ENCODE results near the gene TPPP.
A peak's percentile ranks its signal among the peaks of the same experiment; 100 is the strongest.
"Not testable (repeated sequence)": the region's sequence is repeated elsewhere in the genome, so short reads cannot be mapped to it uniquely, and the experiment has no call there.

TPPP gene

GRCh38 chr5:679166-679895 lies 13.8 kb downstream of the TPPP start:
- DNase-seq: peak in 3 of 10 donors; percentile 9 to 72 (median 31)
- intact Hi-C loops (cut with DNase I): not testable (repeated sequence)

DNA sequence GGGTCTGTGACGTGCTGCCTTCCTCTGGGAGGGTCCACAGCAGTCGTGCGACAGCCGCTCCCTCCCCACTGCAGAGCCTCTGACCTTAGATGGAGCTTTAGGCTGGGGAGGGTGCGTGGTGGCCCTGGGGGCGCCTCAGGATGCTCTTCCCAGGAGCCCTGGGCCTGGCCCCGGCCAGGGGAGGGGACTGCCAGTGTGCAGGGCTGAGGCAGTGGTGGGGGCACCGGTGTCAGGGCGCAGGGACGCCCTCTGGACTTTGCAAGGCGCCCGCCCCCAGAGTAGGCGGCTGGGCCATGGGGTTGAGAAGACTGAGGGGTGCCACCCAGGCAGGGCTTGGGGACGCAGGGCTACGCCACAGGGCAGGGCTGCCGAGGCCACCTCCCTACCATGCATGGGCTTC lies 14.6 kb downstream of the TPPP start:
- intact Hi-C loops (cut with DNase I): not testable (repeated sequence)
- DNase-seq: peak in 4 of 10 donors; percentile 21 to 80 (median 61)

DNA sequence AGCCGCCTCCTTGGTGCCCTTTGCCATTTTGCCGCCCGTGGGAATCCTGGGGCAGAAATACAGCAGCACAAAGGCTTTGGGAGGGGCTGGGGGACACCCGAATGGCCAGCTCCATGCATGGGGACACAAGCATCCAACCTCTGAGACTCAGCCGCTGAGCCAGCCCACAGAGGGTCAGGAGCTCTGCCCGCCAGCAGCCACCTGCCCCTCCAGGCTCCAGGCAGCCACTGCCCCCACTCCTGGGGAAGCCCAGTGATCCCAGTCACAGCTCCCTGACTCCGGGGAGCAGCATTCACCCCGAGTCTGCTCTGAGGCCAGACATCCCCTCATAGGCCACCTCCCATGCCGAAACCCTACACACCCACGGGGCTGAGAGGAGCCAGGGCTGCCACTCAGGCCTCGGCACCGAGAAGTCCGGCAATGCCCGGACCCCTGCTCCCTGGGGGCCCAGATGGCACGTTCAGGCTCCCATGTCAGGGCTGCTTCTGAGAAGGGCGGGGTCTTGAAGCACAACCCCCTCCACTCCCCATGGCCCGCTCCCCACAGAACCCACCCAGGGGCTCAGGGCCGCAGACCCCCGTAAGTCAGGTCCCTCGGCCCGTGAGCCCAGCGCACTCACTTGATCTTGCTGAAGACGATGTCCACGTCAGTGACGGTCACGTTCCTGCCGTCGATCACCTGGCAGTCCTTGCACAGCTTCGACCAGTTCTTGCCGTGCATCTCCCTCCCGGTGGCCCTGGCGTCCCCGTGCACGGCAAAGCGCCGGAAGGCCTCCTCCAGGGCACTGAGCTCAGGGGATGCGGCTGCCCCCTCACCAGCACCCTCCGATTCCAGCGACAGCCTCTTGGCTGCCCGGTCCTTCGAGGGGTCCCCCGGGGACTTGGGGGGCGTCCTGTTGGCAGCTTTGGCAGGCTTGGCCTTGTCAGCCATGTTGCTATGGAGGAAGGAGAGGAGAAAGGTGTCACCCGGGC lies 15.7 kb downstream of the TPPP start:
- DNase-seq: peak in 5 of 10 donors; percentile 1 to 84 (median 69)
- intact Hi-C loops (cut with DNase I): no loop called here

DNA sequence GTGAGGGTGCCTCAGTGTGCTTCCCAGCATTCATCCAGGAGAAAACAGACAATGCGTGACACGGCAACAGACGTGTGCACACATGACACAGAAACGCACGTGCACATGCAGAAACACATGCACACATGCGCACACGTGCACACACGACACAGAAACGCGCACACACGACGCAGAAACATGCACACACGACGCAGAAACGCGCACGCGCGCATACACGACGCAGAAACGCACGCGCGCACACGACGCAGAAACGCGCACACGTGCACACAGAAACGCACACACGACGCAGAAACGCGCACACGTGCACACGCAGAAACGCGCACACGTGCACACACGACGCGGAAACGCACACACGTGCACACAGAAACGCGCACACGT lies 16.5 kb downstream of the TPPP start:
- intact Hi-C loops (cut with DNase I): no loop called here

DNA sequence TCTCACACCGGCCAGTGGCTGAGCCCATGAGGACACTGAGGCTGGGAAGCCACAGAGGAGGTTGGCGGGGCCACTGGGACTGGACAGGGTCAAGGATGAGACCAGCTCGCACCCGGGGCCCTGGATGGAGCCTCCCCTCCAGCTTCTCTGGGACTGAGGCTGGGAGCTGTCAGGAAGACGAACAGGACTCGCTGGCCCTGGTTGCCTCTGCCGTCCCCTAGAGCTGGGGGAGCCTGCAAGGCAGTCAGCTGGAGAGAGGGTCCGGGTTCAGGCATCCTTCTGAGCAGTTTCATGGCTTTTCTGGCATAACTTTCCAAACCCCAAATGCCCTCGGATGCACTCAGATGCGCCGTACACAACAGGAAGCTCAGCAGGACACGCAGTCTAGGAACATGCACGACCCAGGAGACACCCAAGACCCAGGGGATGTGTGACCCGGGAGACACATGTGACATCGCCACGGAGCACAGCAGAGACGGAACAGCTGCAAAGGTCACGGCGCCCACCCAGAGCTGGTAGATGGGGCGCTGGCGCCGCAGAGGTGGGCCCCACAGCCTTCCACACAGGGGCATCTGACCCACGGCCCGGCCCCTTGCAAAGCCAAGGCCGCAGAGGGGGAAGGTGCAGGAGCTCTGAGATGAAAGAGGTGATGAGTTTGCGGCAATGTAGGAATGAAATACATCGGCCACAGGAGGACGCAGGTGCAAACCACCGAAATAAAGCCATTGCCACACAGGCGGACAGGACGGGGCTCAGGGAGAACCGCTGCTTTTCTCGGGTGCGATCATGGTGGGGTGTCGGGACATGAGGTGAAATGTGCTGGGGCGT lies 17.1 kb downstream of the TPPP start:
- DNase-seq: peak in 9 of 10 donors; percentile 2 to 82 (median 26)
- intact Hi-C loops (cut with DNase I): no loop called here

More for the DNA sequence above, 16.5 kb downstream of the TPPP start:
- DNase-seq: peak in 1 of 10 donors; percentile 10

GRCh38 chr5:675111-675870 lies 17.9 kb downstream of the TPPP start:
- peak in 7 of 10 donors; percentile 1 to 77 (median 18) for DNase-seq
- intact Hi-C loops (cut with DNase I): no loop called here

GRCh38 chr5:674630-675011 lies 18.5 kb downstream of the TPPP start:
- peak in 7 of 10 donors; percentile 30 to 94 (median 64) for DNase-seq
- intact Hi-C loops (cut with DNase I): no loop called here

- DNase-seq: peak in 7 of 10 donors; percentile 18 to 90 (median 43)
- intact Hi-C loops (cut with DNase I): no loop called here
Observed at GRCh38 chr5:673831-674629, 19.1 kb downstream of the TPPP start.

DNA sequence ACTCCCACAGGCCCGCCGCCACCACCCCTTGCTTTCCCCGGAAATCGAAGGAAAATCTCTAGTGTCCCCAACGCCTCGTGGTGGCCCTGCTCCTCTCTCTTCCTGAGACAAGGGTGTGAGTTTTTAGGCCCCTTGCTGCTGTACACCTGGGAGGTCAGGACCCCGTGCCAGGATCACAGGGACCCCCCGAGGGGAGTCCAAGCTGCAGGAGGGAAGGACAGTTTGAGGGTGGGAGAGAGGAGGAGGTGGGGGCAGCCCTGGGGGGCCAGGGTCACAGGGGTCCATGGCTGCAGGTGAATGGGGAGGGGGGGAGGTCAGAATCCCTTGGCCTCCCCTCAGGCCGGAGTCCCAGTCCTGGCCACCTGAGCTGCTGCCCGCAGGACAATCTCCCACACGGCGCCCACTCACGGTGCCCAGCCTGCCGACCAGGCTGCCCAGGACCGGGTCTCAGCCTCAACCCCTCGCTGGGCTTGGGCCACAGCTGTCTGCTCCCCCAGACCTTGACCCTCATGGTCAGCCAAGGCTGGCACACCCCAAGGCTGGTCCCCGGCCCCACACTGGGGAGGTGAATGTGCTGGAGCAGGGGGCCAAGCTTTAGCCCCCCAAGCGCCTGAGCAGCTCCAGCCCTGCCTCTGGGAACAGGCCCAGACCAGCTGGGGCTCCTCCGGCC lies 19.9 kb downstream of the TPPP start:
- peak in 4 of 10 donors; percentile 28 to 81 (median 74) for DNase-seq
- intact Hi-C loops (cut with DNase I): no loop called here

DNA sequence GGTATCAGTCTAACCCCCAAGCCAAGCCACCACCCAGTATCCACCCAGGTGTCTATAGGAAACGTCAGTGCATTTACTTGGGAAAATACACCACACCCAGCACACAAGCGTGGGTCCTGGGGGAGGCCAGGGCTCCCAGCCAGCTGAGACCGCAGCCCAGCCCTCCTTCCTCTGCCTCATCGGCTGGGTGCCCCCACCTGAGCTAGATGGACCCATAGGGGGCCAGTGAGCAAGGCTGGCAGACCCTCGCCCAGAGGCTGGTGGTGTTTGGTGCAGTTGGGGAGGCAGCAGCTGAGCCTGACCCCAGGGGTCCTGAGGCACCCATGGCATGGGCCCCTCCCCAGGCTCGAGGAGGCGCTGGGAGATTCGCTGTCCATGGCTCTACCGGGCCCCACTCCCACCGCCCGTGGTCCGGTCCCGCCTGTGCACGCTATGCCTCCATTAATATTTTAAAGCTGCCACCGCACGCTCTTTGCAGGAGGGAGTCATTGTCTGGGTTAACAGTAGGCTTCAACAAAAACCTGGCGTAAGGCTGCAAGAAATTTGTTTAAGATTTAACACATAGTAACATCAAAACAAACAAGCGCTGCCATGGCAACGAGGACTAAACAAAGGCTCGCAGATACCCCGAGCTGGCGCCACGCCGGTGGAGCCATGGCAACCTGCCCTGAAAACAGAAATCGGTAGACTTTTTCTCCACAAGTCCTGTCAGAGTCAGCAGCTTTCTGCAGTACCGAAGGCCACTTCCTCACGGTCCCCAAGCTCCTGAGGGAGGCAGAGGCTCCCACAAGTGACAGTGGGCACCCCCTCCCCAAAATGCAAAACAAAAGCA lies 20.6 kb downstream of the TPPP start:
- intact Hi-C loops (cut with DNase I): no loop called here
- DNase-seq: peak in 9 of 10 donors; percentile 64 to 95 (median 77)

DNA sequence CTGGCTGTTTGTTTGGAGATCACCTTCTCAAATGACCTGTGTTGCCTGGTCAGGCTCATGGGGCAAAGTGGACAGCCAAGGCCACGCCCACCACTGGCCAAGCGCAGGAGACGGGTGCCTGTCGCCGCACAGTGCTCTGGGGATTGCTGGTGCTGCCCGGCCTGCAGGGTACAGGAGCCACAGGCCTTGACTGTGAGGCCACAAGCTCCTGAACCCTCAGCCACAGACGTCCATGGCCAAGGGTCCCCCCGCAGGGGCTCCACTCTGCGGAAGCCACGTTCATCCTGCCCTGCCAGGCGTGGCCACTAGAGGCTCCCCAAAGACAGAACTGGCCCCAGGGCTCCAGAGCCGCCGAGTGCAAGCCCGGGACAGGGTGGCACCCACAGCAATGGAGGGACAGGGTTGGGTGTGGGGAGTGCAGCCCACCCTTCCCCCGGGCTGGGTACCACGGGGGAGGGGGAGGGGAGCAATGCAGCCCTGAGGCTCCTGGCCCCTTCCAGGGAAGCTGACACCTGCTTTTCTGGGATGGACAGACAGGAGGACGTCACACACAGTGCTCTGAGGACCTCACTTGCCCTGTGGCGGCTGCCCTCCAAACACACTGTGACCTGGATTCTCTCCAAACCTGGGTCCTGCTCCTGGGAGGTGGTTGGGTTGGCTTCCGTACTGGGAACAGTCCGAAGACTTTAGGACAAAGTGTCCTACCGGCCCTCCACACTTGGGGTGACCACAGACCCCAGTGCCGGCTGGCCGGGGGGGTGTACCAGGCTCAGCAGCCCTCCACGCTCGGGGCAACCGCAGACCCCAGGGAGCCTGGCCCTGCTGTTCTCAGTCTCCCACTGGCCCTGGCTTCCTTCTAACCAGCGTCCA lies 21.5 kb downstream of the TPPP start:
- peak; percentile 71 to 98 (median 85) for DNase-seq
- intact Hi-C loops (cut with DNase I): loop anchor here (2.0 kb wide), 1 partner anchor 221 kb away; the partner anchor contains the start of genes BRD9 and TRIP13

- intact Hi-C loops (cut with DNase I): loop anchor here (2.0 kb wide), 1 partner anchor 222 kb away; the partner anchor contains the start of genes BRD9 and TRIP13
- peak in 4 of 10 donors; percentile 30 to 85 (median 74) for DNase-seq
Observed at GRCh38 chr5:670396-671270, 22.5 kb downstream of the TPPP start.

- intact Hi-C loops (cut with DNase I): loop anchor here (2.0 kb wide), 1 partner anchor 223 kb away; the partner anchor contains the start of genes BRD9 and TRIP13
- DNase-seq: peak in 4 of 10 donors; percentile 9 to 84 (median 54)
Observed at GRCh38 chr5:669842-670395, 23.2 kb downstream of the TPPP start.

- DNase-seq: peak; percentile 83 to 99 (median 94)
- intact Hi-C loops (cut with DNase I): no loop called here
Observed at GRCh38 chr5:669111-669841, 23.9 kb downstream of the TPPP start.
